LNCaP clone FGC (cell line): ENCODE data around the gene PMPCA.

Source experiments
- DNase-seq: peaks from one replicate; pipeline ENCODE4 v3.0.0-alpha.2; 2011; ENCODE audit warnings: low read depth
- H3K4me3 ChIP-seq: 2 replicates; pipeline ENCODE4 v1.5.1; 2011; ENCODE audit warnings: mild to moderate bottlenecking, low read depth, low read length, control low read depth
- TF ChIP-seq, protein P1 (sequence below): IDR thresholded peaks from 2 replicates; pipeline ENCODE4 v1.5.1; 2012; ENCODE audit warnings: mild to moderate bottlenecking; ENCODE audit not compliant: control insufficient read depth, insufficient read depth; ENCODE audit errors: extremely low read depth

PMPCA gene

GRCh38 chr9:136453326-136453725, 42.9 kb downstream of the PMPCA start:
- TF ChIP-seq, protein P1, sequence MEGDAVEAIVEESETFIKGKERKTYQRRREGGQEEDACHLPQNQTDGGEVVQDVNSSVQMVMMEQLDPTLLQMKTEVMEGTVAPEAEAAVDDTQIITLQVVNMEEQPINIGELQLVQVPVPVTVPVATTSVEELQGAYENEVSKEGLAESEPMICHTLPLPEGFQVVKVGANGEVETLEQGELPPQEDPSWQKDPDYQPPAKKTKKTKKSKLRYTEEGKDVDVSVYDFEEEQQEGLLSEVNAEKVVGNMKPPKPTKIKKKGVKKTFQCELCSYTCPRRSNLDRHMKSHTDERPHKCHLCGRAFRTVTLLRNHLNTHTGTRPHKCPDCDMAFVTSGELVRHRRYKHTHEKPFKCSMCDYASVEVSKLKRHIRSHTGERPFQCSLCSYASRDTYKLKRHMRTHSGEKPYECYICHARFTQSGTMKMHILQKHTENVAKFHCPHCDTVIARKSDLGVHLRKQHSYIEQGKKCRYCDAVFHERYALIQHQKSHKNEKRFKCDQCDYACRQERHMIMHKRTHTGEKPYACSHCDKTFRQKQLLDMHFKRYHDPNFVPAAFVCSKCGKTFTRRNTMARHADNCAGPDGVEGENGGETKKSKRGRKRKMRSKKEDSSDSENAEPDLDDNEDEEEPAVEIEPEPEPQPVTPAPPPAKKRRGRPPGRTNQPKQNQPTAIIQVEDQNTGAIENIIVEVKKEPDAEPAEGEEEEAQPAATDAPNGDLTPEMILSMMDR: no peak
- H3K4me3 ChIP-seq: no peak overlapping the region
- no peak for DNase-seq

DNA sequence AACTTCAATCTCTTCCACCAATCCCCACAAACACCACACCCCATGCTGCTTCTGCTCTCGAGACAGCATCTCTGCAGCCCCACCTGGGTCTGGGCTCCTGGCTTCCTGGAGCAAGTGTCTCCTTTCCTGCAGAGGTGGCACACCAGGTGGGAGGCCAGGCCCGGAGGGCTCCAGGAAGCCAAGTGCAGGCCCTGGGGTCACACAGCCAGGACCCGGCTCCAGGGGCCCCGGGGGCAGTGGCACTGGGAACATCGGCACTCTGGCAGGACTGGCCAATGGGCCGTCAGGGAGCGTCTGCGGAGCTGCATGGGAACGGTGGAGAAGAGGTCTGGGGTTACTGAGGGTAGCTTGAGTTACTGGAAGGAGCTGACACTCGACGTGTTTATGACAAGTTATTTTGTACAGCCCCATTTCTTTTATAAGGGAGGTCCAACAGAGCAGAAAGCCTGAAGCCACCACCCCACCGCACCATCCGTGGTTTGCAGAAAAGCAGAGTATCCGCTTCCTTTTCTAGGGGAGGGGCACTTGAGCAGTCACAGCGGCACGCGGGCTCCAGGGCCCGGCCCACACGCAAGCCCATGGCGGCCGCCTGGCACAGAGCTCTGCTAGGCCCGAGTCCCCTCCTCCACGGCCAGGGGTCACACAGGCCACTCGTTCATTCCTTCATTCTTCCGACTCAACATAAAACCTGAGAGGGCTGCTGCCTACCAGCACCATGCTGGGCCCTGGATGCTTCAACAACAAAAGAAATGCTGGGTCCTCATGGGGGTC, 43.8 kb downstream of the PMPCA start:
- TF ChIP-seq, protein P1: no peak
- DNase-seq: no peak

DNA sequence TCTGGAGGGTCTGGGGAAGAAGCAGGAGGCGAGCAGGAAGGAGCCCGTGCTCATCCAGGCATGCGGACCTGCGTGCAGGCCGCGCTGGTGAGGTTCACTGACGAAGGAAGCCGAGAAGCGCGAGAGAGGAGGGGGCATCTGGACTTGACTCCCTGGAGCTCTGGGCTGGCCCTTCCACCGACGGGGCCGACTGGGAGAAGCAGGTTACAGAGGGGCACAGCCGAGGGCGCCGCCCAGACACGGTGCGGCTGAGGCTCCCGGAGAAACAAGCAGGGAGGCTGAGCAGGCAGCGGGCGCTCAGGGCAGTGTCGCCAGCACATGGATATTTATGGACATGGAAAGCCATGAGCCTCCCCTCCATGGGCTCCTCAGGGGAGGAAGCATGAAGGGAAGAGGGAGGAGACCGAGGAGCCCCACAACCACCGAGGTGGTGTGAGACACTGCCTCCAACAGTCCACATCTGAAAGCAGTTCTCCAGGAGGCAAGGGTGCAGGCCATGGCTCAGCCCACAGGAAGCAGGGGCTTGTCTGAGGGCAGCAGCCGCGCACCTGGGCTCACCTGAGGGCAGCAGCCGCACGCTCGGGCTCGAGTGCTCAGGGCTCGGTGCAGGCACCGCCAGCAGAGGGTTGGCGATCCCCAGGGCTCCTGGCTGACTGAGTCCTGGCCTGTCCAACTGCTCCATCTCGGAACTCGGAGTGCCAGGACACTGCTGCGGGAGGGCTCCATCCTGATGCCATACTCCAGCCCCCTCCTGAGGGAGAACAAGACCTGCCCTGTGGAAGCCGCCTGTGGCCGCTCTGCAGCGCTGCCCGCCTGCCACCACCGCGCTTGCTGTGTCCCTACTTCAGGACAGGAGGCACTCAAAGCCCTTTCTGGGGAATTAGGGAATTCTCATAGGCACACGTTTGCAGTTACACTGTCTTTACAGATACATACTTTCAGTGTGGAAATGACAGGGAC, 44.9 kb downstream of the PMPCA start:
- DNase-seq: no peak
- TF ChIP-seq, protein P1: no peak
- H3K4me3 ChIP-seq: no peak overlapping the region

More for the DNA sequence above, 43.8 kb downstream of the PMPCA start:
- H3K4me3 ChIP-seq: no peak overlapping the region

DNA sequence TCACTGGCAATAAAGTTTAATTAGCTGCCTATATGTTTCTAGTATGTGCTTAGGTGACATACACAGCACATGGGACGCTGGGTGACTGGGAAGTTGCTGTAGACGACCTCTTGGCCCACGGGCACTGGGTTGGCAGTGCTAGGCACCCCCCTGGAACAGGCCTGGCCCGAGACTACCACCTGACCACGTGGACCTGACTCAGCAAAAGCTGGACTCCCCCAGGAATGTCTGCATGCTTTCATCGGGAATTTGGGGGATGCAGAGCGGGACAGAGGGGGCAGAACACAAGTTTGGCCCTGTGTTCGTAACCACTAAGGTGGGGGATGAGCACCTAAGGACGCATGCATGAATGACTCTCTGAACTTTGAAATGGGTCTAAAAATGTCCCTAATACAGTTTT, 45.8 kb downstream of the PMPCA start:
- H3K4me3 ChIP-seq: no peak overlapping the region
- DNase-seq: no peak
- TF ChIP-seq, protein P1: no peak

DNA sequence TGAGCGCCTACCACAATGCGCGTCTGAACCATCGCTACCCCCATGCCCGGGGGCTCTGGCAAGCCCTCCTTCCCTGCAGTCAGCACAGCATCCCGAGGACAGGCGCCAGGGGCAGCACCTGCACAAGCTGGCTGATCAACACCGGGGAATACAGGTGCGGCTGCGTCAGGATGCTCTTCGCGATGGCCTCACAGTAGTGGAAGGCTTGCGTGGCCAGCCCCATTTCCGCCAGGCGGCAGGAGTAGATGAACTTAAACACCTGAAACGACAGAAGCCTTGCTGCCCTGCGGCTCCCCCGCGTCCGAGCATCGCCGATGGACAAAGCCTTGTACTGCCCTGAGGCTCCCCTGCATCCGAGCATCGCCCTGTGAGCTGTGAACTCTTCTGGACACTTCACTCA, 46.9 kb downstream of the PMPCA start:
- DNase-seq: no peak
- TF ChIP-seq, protein P1: no peak
- no peak overlapping the region for H3K4me3 ChIP-seq

DNA sequence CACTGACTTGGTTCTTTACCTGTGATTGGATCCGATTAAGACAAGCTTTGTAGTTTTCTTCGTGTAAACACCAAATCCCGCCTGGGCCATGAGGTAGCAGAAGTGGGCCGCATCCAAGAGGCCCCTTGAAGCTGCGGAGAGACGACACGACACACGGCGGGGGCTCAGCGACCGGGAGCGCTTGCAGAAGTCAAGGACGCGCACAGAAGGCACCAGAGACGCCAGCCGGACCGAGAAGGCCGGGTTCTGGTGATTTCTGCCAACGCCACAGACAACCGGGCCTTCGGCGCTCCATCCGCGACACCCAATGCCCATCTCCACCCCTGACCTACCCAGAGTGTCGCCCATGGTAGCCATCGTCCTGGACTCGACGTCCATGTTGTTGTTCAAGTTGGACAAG, 49.0 kb downstream of the PMPCA start:
- H3K4me3 ChIP-seq: no peak overlapping the region
- TF ChIP-seq, protein P1: no peak
- DNase-seq: no peak
